Fibroblast of lung (primary cell): ENCODE measurements around the gene TOR1B.

Experiments
- CTCF ChIP-seq, 2 donors: IDR thresholded peaks in 1 of 2; conservative IDR thresholded peaks in 1 of 2; 1 replicate in 1 of 2; 2 replicates in 1 of 2; pipeline ENCODE4 v1.5.1; 2011 to 2012; ENCODE audit warnings: low read length in 2 of 2, control low read depth in 1 of 2, inconsistent platforms in 1 of 2, low read depth in 1 of 2, mild to moderate bottlenecking in 1 of 2
- EZH2 ChIP-seq: IDR thresholded peaks from 2 replicates; pipeline ENCODE4 v1.5.1; 2012; ENCODE audit warnings: low read length, control low read depth, mild to moderate bottlenecking; ENCODE audit errors: missing control alignments

DNA sequence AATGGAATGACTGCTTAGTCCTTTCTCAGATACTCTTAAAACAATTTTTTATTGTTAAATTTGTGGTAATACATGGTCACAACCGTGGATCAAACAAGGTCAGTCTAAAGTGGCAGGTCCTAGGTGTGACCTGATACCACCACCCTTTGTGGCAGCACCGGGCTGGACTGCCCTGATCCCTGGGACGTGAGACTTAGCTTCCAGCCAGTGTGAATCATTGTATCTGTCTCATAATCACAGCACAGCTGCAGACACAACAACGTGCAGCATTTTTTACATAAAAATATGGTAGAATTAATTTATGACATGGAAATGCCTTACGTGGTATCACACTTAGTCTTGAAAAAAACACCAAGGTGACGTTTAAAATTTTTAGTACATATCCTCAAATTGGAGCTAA is 7.8 kb downstream of the TOR1B start:
- TF ChIP-seq EZH2, result no peak
- no peak for TF ChIP-seq CTCF (conservative IDR thresholded peaks at IDR 0.05 in 1 of 2, IDR thresholded peaks at IDR 0.05 in 1 of 2; ENCODE audit: low read depth in 1 of 2, low read length in 2 of 2)
